ENCODE measurements around the gene CTPS1.

GRCh38 chr1:41013796-41014195, 34.3 kb downstream of the CTPS1 start:
- TF ChIP-seq, protein P1, sequence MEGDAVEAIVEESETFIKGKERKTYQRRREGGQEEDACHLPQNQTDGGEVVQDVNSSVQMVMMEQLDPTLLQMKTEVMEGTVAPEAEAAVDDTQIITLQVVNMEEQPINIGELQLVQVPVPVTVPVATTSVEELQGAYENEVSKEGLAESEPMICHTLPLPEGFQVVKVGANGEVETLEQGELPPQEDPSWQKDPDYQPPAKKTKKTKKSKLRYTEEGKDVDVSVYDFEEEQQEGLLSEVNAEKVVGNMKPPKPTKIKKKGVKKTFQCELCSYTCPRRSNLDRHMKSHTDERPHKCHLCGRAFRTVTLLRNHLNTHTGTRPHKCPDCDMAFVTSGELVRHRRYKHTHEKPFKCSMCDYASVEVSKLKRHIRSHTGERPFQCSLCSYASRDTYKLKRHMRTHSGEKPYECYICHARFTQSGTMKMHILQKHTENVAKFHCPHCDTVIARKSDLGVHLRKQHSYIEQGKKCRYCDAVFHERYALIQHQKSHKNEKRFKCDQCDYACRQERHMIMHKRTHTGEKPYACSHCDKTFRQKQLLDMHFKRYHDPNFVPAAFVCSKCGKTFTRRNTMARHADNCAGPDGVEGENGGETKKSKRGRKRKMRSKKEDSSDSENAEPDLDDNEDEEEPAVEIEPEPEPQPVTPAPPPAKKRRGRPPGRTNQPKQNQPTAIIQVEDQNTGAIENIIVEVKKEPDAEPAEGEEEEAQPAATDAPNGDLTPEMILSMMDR (IDR thresholded peaks at IDR 0.05), result no peak
- TF ChIP-seq POLR2A (IDR thresholded peaks at IDR 0.05), result no peak

All from uterus (tissue), 2 donors.